GM21576 (cell line): ENCODE data around the gene NOXO1.
"Not testable (repeated sequence)": the region's sequence is repeated elsewhere in the genome, so short reads cannot be mapped to it uniquely, and the experiment has no call there.

Experiments
- ATAC-seq: cut with Tn5 transposase; IDR thresholded peaks from one replicate; pipeline ENCODE4 v1.9.1; 2021; ENCODE audit warnings: mild to moderate bottlenecking, moderate library complexity; ENCODE audit not compliant: unreplicated experiment

Gene NOXO1

GRCh38 chr16:1963806-1964505 lies 17.3 kb downstream of the NOXO1 start:
- ATAC-seq: no peak

GRCh38 chr16:1962161-1963153 lies 18.8 kb downstream of the NOXO1 start:
- not testable (repeated sequence) for ATAC-seq

DNA sequence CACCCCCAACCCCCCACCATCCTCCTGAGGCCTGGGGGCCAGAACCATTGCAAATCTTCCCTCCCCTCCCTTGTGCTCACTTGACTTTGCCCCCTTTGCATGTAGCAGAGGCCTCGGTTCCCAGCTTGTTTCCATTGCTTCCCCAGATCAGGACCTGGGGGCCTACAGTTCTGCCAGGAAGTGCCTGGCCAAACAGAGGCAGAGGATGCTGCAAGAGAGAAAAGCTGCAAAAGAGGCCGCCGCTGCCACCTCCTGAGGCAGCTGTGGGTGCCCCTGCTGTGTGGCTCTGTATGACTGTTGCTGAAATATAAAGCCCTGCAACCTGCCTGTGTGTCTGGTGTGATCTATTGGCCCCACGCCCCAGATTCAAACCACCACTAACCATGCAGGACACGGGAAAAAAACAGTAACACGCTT lies 19.6 kb downstream of the NOXO1 start:
- no peak for ATAC-seq

- ATAC-seq: no peak
Observed at GRCh38 chr16:1960665-1961630, 20.3 kb downstream of the NOXO1 start.

GRCh38 chr16:1959269-1960039 lies 21.8 kb downstream of the NOXO1 start, which contains the start of gene NDUFB10:
NDUFB10 (plus strand) TSS chr16:1959538; CDS start chr16:1959625, 87 bp downstream.
- peak; percentile 66 for ATAC-seq

DNA sequence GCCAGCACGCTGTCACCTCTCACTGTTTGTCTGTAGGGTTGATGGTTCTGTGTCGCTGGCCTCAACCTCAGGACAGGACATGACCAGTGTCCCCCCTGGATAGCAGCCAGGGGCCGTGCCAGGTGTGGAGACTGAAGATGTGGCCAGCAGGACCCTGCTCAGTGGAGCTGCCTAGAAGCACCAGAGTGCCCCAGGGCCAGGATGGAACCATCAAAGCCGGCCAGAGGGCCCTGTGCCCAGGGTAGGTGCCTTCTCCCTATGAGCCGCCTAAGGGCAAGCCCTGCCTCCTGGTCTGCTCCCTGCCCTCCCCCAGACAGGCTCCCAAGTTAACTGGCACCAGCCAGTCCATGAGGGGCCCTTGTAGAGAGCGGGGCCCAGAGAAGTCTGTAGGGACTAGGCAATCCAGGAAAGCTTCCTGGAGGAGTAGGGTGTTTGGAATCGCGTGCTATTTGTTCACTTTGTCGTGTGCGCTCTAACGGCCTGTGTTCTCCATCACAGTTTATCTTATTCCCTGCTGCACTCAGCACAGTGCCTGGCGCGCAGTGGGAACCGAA lies 22.5 kb downstream of the NOXO1 start:
- no peak for ATAC-seq

- not testable (repeated sequence) for ATAC-seq
Observed at GRCh38 chr16:1958143-1958491, 23.2 kb downstream of the NOXO1 start.

GRCh38 chr16:1957434-1958142 lies 23.7 kb downstream of the NOXO1 start:
- ATAC-seq: not testable (repeated sequence)

GRCh38 chr16:1953734-1954133 lies 27.5 kb downstream of the NOXO1 start:
- no peak for ATAC-seq

DNA sequence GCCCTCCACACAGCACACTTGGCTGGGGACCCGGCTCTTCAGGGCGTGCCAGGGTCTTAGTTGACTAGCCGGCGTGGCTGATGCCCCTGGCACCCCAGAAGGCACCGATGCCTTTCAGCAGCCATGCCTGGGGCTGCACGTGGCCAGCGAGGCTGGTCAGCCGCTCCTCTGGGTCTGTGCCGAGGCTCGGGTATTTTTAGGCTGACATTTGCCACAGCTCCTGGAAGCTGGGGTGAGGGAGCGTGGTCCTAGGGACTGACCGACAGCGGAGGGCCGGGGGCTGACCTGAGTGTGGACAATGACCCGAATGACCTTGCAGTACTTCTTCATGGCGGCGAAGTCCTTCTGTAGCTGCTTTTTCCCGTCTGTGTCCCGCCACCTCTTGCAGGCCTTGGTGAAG lies 30.7 kb downstream of the NOXO1 start:
- ATAC-seq: no peak

- no peak for ATAC-seq
Observed at GRCh38 chr16:1950047-1950446, 31.2 kb downstream of the NOXO1 start.

- no peak for ATAC-seq
Observed at GRCh38 chr16:1949507-1949906, 31.8 kb downstream of the NOXO1 start.

GRCh38 chr16:1947369-1947670 lies 33.9 kb downstream of the NOXO1 start:
- no peak for ATAC-seq

DNA sequence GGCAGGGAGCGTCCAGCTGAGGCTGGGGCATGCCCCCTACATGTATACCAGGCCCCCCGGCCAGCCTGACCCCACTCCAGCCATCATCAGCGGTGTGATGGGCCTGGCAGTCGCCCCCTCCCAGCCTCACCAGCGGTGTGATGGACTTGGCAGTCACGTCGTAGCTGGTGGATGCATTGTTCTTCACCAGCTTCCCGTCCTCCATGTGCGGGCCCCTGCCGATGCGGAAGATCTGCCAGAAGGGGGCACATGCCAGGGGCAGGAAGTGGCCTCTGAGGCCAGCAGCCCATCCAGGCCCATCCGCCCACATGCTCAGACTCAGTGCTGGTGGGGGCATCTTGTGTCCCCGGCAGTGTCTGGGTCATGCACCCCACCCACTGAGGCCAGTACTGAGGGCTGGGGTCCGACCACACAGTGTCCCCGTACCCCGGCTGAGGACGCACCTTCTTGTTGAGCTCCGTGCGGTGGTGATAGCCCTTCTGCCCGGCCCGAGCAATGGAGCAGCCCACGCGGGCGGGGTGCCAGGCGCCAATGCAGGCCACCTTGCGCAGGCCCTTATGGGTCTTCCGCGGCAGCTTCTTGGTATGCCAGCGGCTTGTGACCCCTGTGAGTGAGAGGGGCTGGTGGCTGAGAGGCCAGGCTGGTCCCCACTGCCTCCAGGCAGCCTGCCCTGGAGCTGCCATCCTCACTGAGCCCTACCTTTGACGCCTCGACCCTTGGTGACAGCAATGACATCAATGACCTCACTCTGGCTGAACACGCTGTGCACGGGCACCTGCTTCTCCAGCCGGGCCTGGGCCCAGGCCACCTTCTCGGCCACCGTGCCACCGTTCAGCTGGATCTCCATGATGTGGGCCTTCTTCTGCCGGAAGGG lies 34.5 kb downstream of the NOXO1 start:
- no peak for ATAC-seq

- no peak for ATAC-seq
Observed at GRCh38 chr16:1945559-1946391, 35.5 kb downstream of the NOXO1 start.

- no peak for ATAC-seq
Observed at GRCh38 chr16:1944612-1945199, 36.6 kb downstream of the NOXO1 start.
